GM18505 (cell line): ENCODE results near the gene HSPA1B.
A peak's percentile ranks its signal among the peaks of the same experiment; 100 is the strongest.
"Not testable (repeated sequence)": the region's sequence is repeated elsewhere in the genome, so short reads cannot be mapped to it uniquely, and the experiment has no call there.

ENCODE experiments used
- ATAC-seq: cut with Tn5 transposase; IDR thresholded peaks from one replicate; pipeline ENCODE4 v1.9.1; 2021; ENCODE audit not compliant: unreplicated experiment
- POLR2A ChIP-seq: IDR thresholded peaks from 4 replicates; pipeline ENCODE4 v1.6.1; 2011; ENCODE audit warnings: borderline replicate concordance; ENCODE audit not compliant: insufficient read depth, insufficient read length; ENCODE audit errors: extremely low read depth

Gene HSPA1B

GRCh38 chr6:31827286-31828079, at the start of gene HSPA1B:
Gene HSPA1B, plus strand, starts transcription at chr6:31827738. Its CDS starts 213 bp downstream, at chr6:31827951.
- peak; percentile 99 for TF ChIP-seq POLR2A
- ATAC-seq = peak; percentile 59

- no peak for ATAC-seq
- TF ChIP-seq POLR2A = no peak
These were observed 49.3 kb upstream of the HSPA1B start for GRCh38 chr6:31778193-31778592.

DNA sequence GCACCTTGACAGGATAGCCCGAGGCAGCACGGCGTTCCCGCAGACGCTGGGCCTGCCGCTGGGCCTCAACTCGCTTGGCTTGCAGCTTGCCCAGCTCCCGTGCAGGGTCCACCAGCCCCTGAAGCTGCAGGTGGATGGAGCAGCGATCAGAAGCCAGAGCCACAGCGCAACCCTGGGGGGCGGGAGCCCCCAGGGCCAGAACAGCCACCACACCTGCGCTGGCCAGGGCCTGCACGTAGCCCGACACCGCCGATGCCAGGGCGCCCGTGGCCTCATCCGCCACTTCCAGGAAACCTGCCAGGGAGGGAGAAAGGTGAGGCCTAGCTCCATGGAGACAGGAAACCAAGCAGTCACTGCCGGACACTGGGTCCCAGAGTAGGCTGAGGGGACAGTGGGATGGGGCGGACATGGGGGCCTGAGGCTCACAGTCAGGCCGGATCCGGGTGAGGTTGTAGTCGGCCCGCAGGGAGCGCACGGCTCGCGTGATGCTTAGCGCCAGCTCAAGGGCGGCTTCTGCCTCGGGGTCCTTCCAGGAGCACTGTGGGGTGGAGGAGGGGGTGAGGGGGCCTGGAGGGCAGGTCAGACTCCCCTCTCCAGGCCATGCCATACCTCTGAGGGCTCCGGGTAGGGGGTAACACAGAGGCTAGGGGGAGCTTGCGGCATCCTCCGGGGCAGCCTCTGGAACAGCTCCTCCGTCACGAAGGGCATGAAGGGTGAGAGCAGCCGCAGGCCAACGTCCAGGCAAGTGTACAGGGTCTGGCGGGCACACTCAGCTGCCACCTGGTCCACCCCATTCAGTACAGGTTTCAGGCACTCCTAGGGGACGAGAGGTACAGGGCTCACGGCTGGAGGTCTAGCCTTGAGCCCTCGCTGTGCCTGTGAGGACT, 48.3 kb upstream of the HSPA1B start:
- no peak for ATAC-seq
- no peak for TF ChIP-seq POLR2A

- no peak for ATAC-seq
- TF ChIP-seq POLR2A = no peak
These were observed 47.6 kb upstream of the HSPA1B start for GRCh38 chr6:31779908-31780307.

- ATAC-seq = no peak
These were observed 46.9 kb upstream of the HSPA1B start for GRCh38 chr6:31780507-31781243.

DNA sequence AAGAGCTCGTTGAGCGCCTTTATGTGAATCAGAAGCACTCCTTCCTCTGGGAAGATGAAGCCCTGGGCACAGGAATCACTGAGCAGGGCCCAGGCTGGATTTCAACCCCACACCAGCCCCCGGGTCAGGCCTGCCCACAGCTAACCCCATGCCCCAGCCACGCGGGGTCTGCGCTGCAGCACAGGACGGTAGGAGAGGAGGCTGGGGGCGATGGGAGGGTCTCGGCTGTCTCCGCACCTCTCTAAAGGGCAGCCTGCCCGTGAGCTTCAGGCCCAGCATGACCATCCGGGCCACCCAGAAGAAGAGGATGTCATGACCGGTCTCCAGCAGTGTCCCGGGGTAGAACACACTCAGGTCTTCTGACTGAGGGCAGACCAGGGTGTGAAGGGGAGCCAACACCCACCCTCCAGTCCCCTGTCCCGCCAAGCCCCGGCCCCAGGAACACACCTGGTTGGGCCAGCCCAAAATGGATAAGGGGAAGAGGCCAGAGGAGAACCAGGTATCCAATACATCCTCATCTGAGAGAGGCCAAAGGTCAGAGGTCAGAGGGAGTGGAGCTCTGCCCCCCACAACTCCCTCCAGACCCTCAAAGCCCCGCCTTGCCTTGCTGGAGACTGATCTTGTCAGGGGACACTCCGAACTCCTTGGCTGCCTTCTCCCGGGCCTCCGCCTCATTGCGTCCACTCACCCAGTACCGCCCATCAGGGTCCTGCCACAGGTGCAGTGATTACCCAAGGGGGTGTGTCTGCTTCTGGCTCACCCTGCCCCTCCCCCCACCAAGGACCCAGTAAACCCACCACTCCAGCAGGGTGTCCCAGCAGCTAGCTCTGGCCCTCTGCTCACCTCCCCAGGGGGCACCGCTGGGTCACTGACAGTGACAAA, 46.1 kb upstream of the HSPA1B start:
- no peak for ATAC-seq
- TF ChIP-seq POLR2A = no peak

More at GRCh38 chr6:31780507-31781243, 46.9 kb upstream of the HSPA1B start:
- peak; percentile 8 for TF ChIP-seq POLR2A

- no peak for ATAC-seq
- peak; percentile 14 for TF ChIP-seq POLR2A
These were observed 45.2 kb upstream of the HSPA1B start for GRCh38 chr6:31782126-31782855.

GRCh38 chr6:31784098-31784925, 43.2 kb upstream of the HSPA1B start:
- TF ChIP-seq POLR2A = no peak
- ATAC-seq = no peak

DNA sequence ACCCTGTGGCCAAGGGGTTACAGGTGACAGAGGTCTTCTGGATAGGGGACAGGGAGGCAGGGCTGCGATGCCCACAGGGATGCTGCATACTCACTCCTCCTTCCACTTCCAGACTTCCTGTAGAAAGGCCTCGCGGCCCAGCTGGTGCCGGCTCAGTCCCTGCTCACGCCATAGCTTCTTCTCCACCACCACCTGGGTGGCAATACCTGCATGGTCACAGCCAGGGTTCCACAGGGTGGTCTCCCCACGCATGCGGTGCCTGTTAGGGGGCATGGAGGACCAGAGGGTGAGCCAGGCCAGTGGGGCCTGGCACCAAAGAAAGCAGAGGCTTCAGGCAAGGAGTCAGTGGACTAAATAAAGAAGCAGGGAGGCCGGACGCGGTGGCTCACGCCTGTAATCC, 42.1 kb upstream of the HSPA1B start:
- ATAC-seq = no peak
- no peak for TF ChIP-seq POLR2A

DNA sequence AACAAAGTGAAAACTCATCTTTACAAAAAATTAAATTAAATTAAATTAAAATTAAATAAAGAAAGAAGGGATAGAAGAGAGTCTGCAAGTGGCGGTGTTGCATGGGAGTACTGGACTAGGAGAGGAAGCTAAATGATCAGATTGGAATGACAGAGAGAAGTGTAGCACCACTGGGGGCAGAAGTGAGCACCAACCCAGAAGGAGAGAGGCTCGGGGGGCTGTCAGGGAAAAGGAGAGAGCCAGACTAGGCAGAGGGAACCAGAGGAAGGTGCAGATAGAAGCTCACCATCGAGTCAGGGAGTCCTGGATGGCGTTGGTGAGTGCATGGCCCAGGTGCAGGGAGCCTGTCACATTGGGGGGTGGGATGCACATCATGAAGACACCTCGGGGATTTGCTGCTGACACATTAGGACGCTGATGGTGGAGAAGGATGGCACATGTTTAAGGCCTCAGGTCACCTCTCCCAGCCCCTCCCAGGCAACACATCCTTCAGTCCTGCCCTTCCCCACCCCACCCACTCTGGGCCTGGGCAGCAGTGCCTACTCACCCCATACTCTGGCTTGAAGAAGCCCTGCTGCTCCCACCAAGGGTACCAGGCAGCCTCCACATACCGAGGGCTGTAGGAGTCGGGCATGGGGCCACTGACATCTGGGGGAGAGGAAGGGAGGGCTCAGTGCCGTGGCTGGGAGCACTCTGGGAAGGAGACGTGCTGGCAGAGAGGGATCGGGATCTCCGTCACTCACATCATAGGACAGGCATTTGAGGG, 36.0 kb upstream of the HSPA1B start:
- no peak for ATAC-seq
- no peak for TF ChIP-seq POLR2A

- ATAC-seq = no peak
These were observed 35.5 kb upstream of the HSPA1B start for GRCh38 chr6:31792090-31792374.

GRCh38 chr6:31792761-31793171, 34.8 kb upstream of the HSPA1B start:
- no peak for TF ChIP-seq POLR2A
- ATAC-seq = no peak

More at GRCh38 chr6:31792090-31792374, 35.5 kb upstream of the HSPA1B start:
- TF ChIP-seq POLR2A = no peak

- ATAC-seq = not testable (repeated sequence)
These were observed 33.7 kb upstream of the HSPA1B start for GRCh38 chr6:31793927-31794245.
